WTC11 (cell line): ENCODE measurements around the gene ALAS1. TPM values are rescaled to one million over a fixed set of nuclear protein-coding genes. Genes with fewer than 3 reads are reported as not detected.
A peak's percentile ranks its signal among the peaks of the same experiment; 100 is the strongest.

ENCODE experiments used
- ATAC-seq: fragments of 200-7000 bp; cut with Tn5 transposase; 2 replicates; pipeline ENCODE4 v1.10.0; 2021; ENCODE audit warnings: mild to moderate bottlenecking, moderate library complexity
- CTCF ChIA-PET: fragments of 300-600 bp; sonication (Branson Sonifier 250); formaldehyde crosslinking; loops from one replicate; lab custom pipeline; 2021; ENCODE audit warnings: antibody characterized with exemption; lab: Charles Lee
- POLR2A ChIA-PET: fragments of 350-600 bp; sonication (Branson Sonifier 250); formaldehyde crosslinking; loops from one replicate; lab custom pipeline; 2021; ENCODE audit warnings: antibody characterized with exemption; lab: Charles Lee
- DNase-seq: peaks from one replicate; pipeline ENCODE4 v3.0.0; 2021; ENCODE audit warnings: low spot score
- H3K27ac Mint-ChIP-seq: 2 replicates; pipeline ENCODE4 v1.8.0; 2021; ENCODE audit warnings: mixed read lengths
- H3K27me3 Mint-ChIP-seq: 2 replicates; pipeline ENCODE4 v1.8.0; 2021; ENCODE audit warnings: low read depth, mild to moderate bottlenecking, moderate library complexity, mixed read lengths
- H3K36me3 Mint-ChIP-seq: 2 replicates; pipeline ENCODE4 v1.8.0; 2021; ENCODE audit warnings: mixed read lengths
- H3K4me1 Mint-ChIP-seq: 2 replicates; pipeline ENCODE4 v1.8.0; 2022; ENCODE audit warnings: mixed read lengths
- H3K4me3 Mint-ChIP-seq: 2 replicates; pipeline ENCODE4 v1.8.0; 2021; ENCODE audit warnings: mild to moderate bottlenecking, moderate library complexity, mixed read lengths
- H3K9me3 Mint-ChIP-seq: 2 replicates; pipeline ENCODE4 v1.8.0; 2021; ENCODE audit warnings: mixed read lengths
- ESRRA ChIP-seq: sonication (generic); formaldehyde crosslinking; IDR thresholded peaks from 2 replicates; pipeline ENCODE4 v1.8.1; 2022; ENCODE audit warnings: mild to moderate bottlenecking, missing genetic modification reagents, borderline replicate concordance
- FOXK1 ChIP-seq: sonication (generic); formaldehyde crosslinking; IDR thresholded peaks from 2 replicates; pipeline ENCODE4 v1.8.0; 2022; ENCODE audit warnings: mild to moderate bottlenecking, moderate library complexity, missing genetic modification reagents
- FOXP4 ChIP-seq: sonication (generic); formaldehyde crosslinking; IDR thresholded peaks from 2 replicates; pipeline ENCODE4 v1.8.0; 2022; ENCODE audit warnings: mild to moderate bottlenecking, missing genetic modification reagents
- HMGA2 ChIP-seq: fragments of 250-450 bp; sonication (Bioruptor Pico); IDR thresholded peaks from 2 replicates; pipeline ENCODE4 v1.4.0; 2021; ENCODE audit warnings: mild to moderate bottlenecking, moderate library complexity
- KAT7 ChIP-seq: sonication (generic); formaldehyde crosslinking; IDR thresholded peaks from 2 replicates; pipeline ENCODE4 v1.8.1; 2023; ENCODE audit warnings: missing genetic modification reagents, mild to moderate bottlenecking, borderline replicate concordance
- MXD4 ChIP-seq: fragments of 250-450 bp; sonication (Bioruptor Pico); IDR thresholded peaks from 2 replicates; pipeline ENCODE4 v1.8.0; 2021; ENCODE audit warnings: mild to moderate bottlenecking, moderate library complexity, borderline replicate concordance
- SOX15 ChIP-seq: fragments of 250-450 bp; sonication (Bioruptor Pico); IDR thresholded peaks from 2 replicates; pipeline ENCODE4 v1.9.0; 2021; ENCODE audit warnings: mild to moderate bottlenecking
- ZNF232 ChIP-seq: sonication (generic); formaldehyde crosslinking; IDR thresholded peaks from 2 replicates; pipeline ENCODE4 v1.8.0; 2022; ENCODE audit warnings: mild to moderate bottlenecking, missing genetic modification reagents
- ZNF263 ChIP-seq: sonication (generic); formaldehyde crosslinking; IDR thresholded peaks from 2 replicates; pipeline ENCODE4 v1.8.1; 2022; ENCODE audit warnings: low read depth, mild to moderate bottlenecking, moderate library complexity, missing genetic modification reagents
- ZNF416 ChIP-seq: fragments of 250-450 bp; sonication (Bioruptor Pico); IDR thresholded peaks from 2 replicates; pipeline ENCODE4 v1.9.0; 2021; ENCODE audit warnings: mild to moderate bottlenecking, inconsistent platforms
- ZNF423 ChIP-seq: fragments of 250-450 bp; sonication (Bioruptor Pico); IDR thresholded peaks from 2 replicates; pipeline ENCODE4 v2.1.2; 2022; ENCODE audit warnings: mild to moderate bottlenecking, moderate library complexity
- total RNA-seq: library from RNA; stranded (reverse); gene quantifications from 3 replicates; pipeline ENCODE4 v1.2.3, GENCODE V29; 2021
- TF ChIP-seq, protein P1 (sequence below): sonication (generic); formaldehyde crosslinking; IDR thresholded peaks from 2 replicates; pipeline ENCODE4 v1.8.0; 2022; ENCODE audit warnings: missing genetic modification reagents
- TF ChIP-seq, protein P2 (sequence below): sonication (generic); formaldehyde crosslinking; IDR thresholded peaks from 2 replicates; pipeline ENCODE4 v1.8.0; 2022; ENCODE audit warnings: mild to moderate bottlenecking, missing genetic modification reagents
- TF ChIP-seq, protein P3 (sequence below): fragments of 250-450 bp; sonication (Bioruptor Pico); IDR thresholded peaks from 2 replicates; pipeline ENCODE4 v1.9.0; 2021; ENCODE audit warnings: mild to moderate bottlenecking, borderline replicate concordance
- TF ChIP-seq, protein P4 (sequence below): sonication (generic); formaldehyde crosslinking; IDR thresholded peaks from 2 replicates; pipeline ENCODE4 v1.8.0; 2022; ENCODE audit warnings: mild to moderate bottlenecking, missing genetic modification reagents
- TF ChIP-seq, protein P5 (sequence below): sonication (generic); formaldehyde crosslinking; IDR thresholded peaks from 2 replicates; pipeline ENCODE4 v1.8.1; 2023; ENCODE audit warnings: mild to moderate bottlenecking, missing genetic modification reagents, moderate library complexity

The ALAS1 gene
- total RNA-seq, 1 experiment from 2014 or later, result 39.1 TPM

DNA sequence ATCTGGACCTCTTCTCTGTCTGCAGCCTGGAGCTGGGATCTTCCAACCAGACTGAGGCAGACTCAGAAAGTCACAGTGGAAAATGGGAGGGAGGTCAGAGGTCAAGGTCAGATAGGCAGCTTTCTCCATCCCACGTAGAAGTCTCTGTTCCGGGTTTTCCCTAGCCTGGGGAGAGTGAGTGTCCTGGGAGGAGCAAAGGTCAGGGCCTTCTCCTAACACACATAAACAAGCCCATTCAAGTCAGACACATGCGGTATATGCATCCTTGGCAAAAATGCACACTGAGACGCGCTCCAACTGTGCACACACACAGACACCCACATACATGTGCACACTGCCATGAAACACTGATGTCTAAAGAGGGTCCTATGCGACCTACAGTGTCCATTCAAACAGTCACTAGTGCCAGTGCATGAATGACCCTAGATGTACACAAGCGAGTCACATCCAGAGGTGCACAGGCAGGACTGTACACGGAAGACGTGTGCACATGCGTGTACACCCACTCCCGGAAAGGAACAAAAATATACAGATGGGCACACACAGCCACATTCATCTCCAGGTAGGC is 40.3 kb downstream of the ALAS1 start:
- TF ChIP-seq, protein P1, sequence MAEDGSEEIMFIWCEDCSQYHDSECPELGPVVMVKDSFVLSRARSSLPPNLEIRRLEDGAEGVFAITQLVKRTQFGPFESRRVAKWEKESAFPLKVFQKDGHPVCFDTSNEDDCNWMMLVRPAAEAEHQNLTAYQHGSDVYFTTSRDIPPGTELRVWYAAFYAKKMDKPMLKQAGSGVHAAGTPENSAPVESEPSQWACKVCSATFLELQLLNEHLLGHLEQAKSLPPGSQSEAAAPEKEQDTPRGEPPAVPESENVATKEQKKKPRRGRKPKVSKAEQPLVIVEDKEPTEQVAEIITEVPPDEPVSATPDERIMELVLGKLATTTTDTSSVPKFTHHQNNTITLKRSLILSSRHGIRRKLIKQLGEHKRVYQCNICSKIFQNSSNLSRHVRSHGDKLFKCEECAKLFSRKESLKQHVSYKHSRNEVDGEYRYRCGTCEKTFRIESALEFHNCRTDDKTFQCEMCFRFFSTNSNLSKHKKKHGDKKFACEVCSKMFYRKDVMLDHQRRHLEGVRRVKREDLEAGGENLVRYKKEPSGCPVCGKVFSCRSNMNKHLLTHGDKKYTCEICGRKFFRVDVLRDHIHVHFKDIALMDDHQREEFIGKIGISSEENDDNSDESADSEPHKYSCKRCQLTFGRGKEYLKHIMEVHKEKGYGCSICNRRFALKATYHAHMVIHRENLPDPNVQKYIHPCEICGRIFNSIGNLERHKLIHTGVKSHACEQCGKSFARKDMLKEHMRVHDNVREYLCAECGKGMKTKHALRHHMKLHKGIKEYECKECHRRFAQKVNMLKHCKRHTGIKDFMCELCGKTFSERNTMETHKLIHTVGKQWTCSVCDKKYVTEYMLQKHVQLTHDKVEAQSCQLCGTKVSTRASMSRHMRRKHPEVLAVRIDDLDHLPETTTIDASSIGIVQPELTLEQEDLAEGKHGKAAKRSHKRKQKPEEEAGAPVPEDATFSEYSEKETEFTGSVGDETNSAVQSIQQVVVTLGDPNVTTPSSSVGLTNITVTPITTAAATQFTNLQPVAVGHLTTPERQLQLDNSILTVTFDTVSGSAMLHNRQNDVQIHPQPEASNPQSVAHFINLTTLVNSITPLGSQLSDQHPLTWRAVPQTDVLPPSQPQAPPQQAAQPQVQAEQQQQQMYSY (CRISPR knock-in tag), result peak; percentile 98
- TF ChIP-seq FOXK1 (CRISPR knock-in tag) (no peak), HMGA2 (CRISPR knock-in tag) (no peak)
- TF ChIP-seq, protein P2, sequence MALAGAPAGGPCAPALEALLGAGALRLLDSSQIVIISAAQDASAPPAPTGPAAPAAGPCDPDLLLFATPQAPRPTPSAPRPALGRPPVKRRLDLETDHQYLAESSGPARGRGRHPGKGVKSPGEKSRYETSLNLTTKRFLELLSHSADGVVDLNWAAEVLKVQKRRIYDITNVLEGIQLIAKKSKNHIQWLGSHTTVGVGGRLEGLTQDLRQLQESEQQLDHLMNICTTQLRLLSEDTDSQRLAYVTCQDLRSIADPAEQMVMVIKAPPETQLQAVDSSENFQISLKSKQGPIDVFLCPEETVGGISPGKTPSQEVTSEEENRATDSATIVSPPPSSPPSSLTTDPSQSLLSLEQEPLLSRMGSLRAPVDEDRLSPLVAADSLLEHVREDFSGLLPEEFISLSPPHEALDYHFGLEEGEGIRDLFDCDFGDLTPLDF (CRISPR knock-in tag), result no peak
- Mint-ChIP-seq H3K9me3 (no peaks in the 10 kb centered on the region), H3K27ac (peak overlapping the region; percentile 89), H3K4me1 (peaks cover 43% of the 10 kb centered on the region), H3K27me3 (peaks cover 8% of the 10 kb centered on the region), H3K4me3 (peak overlapping the region; percentile 95), H3K36me3 (no peaks in the 10 kb centered on the region)
- ChIA-PET POLR2A (interaction anchor here (0.6 to 2.8 kb wide), 8 partner anchors 10 to 477 kb away, joined by 3 to 19 read pairs (median 3); partner anchors contain the start of genes GLYCTK, RPL29 and WDR82), CTCF (interaction anchor here (0.6 to 9.1 kb wide), 17 partner anchors 8 to 265 kb away, joined by 3 to 222 read pairs (median 5); partner anchors contain the start of genes ABHD14B, DUSP7, POC1A and TLR9)
- peak; percentile 7 for ATAC-seq
- no peak for DNase-seq

DNA sequence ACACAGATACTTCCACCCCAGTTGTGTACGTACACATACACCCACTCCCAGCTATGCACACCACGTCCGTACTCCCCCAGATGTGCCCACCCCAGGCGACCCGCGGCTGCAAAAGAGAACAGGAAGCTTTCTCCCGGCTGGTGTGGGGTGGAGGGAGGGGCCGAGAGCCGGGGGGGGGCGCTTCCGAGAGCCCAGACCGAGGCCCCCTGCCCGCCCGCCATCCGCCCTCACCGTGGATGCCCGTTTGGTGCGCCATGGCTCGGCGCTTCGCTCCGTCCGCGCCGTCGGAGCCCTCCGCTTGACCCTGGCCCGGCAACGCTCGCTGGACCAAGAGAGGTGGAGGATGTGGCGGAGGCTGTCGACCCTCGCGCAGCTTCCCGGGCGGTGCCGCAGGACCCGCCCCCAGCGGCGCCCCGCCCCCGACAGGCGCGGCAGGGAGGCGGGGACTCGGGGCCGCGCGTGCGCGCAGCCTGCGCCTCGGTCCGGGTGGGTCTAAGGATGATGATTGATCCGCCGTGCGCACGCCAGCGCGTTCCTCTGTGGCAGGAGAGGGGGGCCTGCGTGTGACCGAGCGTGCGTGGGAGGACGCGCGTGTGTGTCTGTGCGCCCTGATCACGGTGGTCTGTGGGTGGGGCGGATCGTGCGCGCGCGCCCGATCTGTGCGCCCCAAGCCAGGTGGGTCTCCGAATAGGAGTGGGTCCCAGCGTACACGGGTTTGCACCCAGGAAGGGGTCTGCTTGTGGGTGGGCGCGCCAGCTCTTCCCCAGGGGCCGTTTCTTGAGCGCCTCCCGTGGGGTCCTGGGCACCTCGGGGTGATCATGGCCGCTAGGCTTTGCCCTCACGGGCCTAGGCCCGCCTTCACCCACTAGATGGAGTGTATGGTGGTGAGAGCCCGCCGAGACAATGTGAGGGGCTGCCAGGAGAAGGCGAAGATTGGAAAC is 41.1 kb downstream of the ALAS1 start, which contains the start of gene TWF2:
Gene TWF2 (minus strand): TSS at position 398 of the 941 bp plus-strand sequence. CDS start 142 bp downstream, at position 256.
- Mint-ChIP-seq H3K4me3 (peak within 1 kb of the TSS; percentile 95), H3K9me3 (no peaks in the 10 kb centered on the region), H3K36me3 (no peaks in the 10 kb centered on the region), H3K4me1 (peaks cover 43% of the 10 kb centered on the region), H3K27me3 (peaks cover 16% of the 10 kb centered on the region), H3K27ac (peak within 1 kb of the TSS; percentile 89)
- ChIA-PET POLR2A (interaction anchor here (0.6 to 2.8 kb wide), 6 partner anchors 9 to 477 kb away, joined by 3 to 19 read pairs (median 3); partner anchors contain the start of genes GLYCTK, RPL29 and WDR82), CTCF (interaction anchor here (0.6 to 9.1 kb wide), 14 partner anchors 8 to 265 kb away, joined by 3 to 222 read pairs (median 6); partner anchors contain the start of genes ABHD14B, DUSP7, POC1A and TLR9)
- DNase-seq, result peak; percentile 77
- peak; percentile 74 for ATAC-seq
- TF ChIP-seq ESRRA (CRISPR knock-in tag) (peak; percentile 62; the same call in 1 of the 2 replicates), KAT7 (CRISPR knock-in tag) (peak; percentile 97; the same call in 1 of the 2 replicates), ZNF232 (peak; percentile 70; the same call in 1 of the 2 replicates), FOXP4 (CRISPR knock-in tag) (peak; percentile 80; the same call in 1 of the 2 replicates), ZNF263 (no peak), ZNF423 (CRISPR knock-in tag) (peak; percentile 70), MXD4 (CRISPR knock-in tag) (no peak), ZNF416 (CRISPR knock-in tag) (0 out of 2 replicates have a peak, but pooled peaks have one; percentile 39), SOX15 (CRISPR knock-in tag) (no peak)
- TF ChIP-seq, protein P3, sequence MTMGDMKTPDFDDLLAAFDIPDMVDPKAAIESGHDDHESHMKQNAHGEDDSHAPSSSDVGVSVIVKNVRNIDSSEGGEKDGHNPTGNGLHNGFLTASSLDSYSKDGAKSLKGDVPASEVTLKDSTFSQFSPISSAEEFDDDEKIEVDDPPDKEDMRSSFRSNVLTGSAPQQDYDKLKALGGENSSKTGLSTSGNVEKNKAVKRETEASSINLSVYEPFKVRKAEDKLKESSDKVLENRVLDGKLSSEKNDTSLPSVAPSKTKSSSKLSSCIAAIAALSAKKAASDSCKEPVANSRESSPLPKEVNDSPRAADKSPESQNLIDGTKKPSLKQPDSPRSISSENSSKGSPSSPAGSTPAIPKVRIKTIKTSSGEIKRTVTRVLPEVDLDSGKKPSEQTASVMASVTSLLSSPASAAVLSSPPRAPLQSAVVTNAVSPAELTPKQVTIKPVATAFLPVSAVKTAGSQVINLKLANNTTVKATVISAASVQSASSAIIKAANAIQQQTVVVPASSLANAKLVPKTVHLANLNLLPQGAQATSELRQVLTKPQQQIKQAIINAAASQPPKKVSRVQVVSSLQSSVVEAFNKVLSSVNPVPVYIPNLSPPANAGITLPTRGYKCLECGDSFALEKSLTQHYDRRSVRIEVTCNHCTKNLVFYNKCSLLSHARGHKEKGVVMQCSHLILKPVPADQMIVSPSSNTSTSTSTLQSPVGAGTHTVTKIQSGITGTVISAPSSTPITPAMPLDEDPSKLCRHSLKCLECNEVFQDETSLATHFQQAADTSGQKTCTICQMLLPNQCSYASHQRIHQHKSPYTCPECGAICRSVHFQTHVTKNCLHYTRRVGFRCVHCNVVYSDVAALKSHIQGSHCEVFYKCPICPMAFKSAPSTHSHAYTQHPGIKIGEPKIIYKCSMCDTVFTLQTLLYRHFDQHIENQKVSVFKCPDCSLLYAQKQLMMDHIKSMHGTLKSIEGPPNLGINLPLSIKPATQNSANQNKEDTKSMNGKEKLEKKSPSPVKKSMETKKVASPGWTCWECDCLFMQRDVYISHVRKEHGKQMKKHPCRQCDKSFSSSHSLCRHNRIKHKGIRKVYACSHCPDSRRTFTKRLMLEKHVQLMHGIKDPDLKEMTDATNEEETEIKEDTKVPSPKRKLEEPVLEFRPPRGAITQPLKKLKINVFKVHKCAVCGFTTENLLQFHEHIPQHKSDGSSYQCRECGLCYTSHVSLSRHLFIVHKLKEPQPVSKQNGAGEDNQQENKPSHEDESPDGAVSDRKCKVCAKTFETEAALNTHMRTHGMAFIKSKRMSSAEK, result no peak
- TF ChIP-seq, protein P4, sequence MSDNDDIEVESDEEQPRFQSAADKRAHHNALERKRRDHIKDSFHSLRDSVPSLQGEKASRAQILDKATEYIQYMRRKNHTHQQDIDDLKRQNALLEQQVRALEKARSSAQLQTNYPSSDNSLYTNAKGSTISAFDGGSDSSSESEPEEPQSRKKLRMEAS, result peak; percentile 51; the same call in 1 of the 2 replicates
- TF ChIP-seq, protein P5, sequence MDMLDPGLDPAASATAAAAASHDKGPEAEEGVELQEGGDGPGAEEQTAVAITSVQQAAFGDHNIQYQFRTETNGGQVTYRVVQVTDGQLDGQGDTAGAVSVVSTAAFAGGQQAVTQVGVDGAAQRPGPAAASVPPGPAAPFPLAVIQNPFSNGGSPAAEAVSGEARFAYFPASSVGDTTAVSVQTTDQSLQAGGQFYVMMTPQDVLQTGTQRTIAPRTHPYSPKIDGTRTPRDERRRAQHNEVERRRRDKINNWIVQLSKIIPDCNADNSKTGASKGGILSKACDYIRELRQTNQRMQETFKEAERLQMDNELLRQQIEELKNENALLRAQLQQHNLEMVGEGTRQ (CRISPR knock-in tag), result 0 out of 2 replicates have a peak, but pooled peaks have one; percentile 40
